MM.1S (cell line): Measurements from ENCODE around the gene UST.

ENCODE experiments used
- DNase-seq: peaks from one replicate; pipeline ENCODE4 v3.0.0-alpha.2; 2015
- H2AFZ ChIP-seq: fragments of 300-600 bp; sonication (generic); 2 replicates; pipeline ENCODE4 v1.6.0; 2016; ENCODE audit warnings: antibody characterized with exemption, low read length
- H3F3A ChIP-seq: fragments of 300-600 bp; sonication (generic); 2 replicates; pipeline ENCODE4 v1.6.1; 2016; ENCODE audit warnings: mild to moderate bottlenecking, antibody characterized with exemption, low read length, moderate library complexity, mixed read lengths; ENCODE audit not compliant: insufficient read depth
- H3K27ac ChIP-seq: fragments of 300-600 bp; sonication (generic); 2 replicates; pipeline ENCODE4 v1.5.1; 2016; ENCODE audit warnings: mild to moderate bottlenecking, low read length
- H3K27me3 ChIP-seq: fragments of 300-600 bp; sonication (generic); replicated peaks from 2 replicates; pipeline ENCODE4 v1.6.0; 2016; ENCODE audit warnings: low read length; ENCODE audit not compliant: insufficient read depth
- H3K36me3 ChIP-seq: fragments of 300-600 bp; sonication (generic); replicated peaks from 2 replicates; pipeline ENCODE4 v1.6.1; 2016; ENCODE audit warnings: mild to moderate bottlenecking, low read length, mixed read lengths; ENCODE audit not compliant: insufficient read depth
- H3K4me1 ChIP-seq: fragments of 300-600 bp; sonication (generic); 2 replicates; pipeline ENCODE4 v1.6.1; 2016; ENCODE audit warnings: low read length, mixed read lengths
- H3K4me2 ChIP-seq: fragments of 300-600 bp; sonication (generic); 2 replicates; pipeline ENCODE4 v1.6.0; 2016; ENCODE audit warnings: low read depth, low read length
- H3K4me3 ChIP-seq: fragments of 300-600 bp; sonication (generic); 2 replicates; pipeline ENCODE4 v1.5.1; 2016; ENCODE audit warnings: low read length, mixed read lengths
- H3K79me2 ChIP-seq: fragments of 300-600 bp; sonication (generic); 2 replicates; pipeline ENCODE4 v1.6.1; 2016; ENCODE audit warnings: mixed run types, low read length, mixed read lengths
- H3K9ac ChIP-seq: fragments of 300-600 bp; sonication (generic); 2 replicates; pipeline ENCODE4 v1.6.1; 2016; ENCODE audit warnings: low read length, mixed read lengths
- H3K9me2 ChIP-seq: fragments of 300-600 bp; sonication (generic); replicated peaks from 2 replicates; pipeline ENCODE4 v1.6.1; 2016; ENCODE audit warnings: mild to moderate bottlenecking, low read length, mixed read lengths; ENCODE audit not compliant: insufficient read depth
- H3K9me3 ChIP-seq: fragments of 300-600 bp; sonication (generic); replicated peaks from 2 replicates; pipeline ENCODE4 v1.6.1; 2016; ENCODE audit warnings: mild to moderate bottlenecking, low read length, mixed read lengths; ENCODE audit not compliant: insufficient read depth
- H4K20me1 ChIP-seq: fragments of 300-600 bp; sonication (generic); 2 replicates; pipeline ENCODE4 v1.6.1; 2016; ENCODE audit warnings: mild to moderate bottlenecking, low read length, moderate library complexity, mixed read lengths; ENCODE audit not compliant: insufficient read depth
- EZH2 ChIP-seq: fragments of 300-600 bp; sonication (generic); optimal IDR thresholded peaks from 2 replicates; pipeline ENCODE3; 2017; ENCODE audit warnings: low read depth, mild to moderate bottlenecking, antibody characterized with exemption, low read length, mixed read lengths
- EZH2phosphoT487 ChIP-seq: fragments of 300-600 bp; sonication (generic); IDR thresholded peaks from 2 replicates; pipeline ENCODE4 v1.6.1; 2018; ENCODE audit warnings: antibody characterized with exemption, low read length
- TF ChIP-seq, protein P1 (sequence below): fragments of 300-600 bp; sonication (generic); IDR thresholded peaks from 2 replicates; pipeline ENCODE4 v1.5.1; 2016; ENCODE audit warnings: antibody characterized with exemption, low read length, mixed read lengths

Gene UST

DNA sequence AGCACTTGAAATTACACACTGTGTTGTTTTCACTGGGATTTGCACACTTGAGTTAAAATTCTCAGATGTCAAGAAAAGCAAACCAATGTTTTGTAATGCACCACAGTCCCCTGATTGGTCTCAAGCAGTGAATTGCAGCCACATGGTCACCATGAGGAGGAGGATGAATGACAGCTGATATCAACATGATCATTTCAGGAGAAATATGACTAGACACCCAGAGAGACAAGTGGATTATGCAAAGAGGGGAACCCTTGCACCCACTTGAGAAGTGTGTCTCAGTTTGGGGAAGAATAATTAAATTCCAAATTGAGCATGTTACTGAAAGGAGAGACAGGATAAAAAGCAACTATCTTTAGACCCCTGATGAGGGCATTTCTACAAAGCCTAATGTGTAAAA is 69.3 kb downstream of the UST start:
- H3K4me1 ChIP-seq = no peaks in the 10 kb centered on the region
- H3F3A ChIP-seq = no peaks in the 10 kb centered on the region
- no peak overlapping the region for H3K4me3 ChIP-seq
- no peaks in the 10 kb centered on the region for H4K20me1 ChIP-seq
- no peaks in the 10 kb centered on the region for H3K36me3 ChIP-seq
- no peak overlapping the region for H2AFZ ChIP-seq
- H3K27me3 ChIP-seq = no peaks in the 10 kb centered on the region
- no peak for DNase-seq
- H3K27ac ChIP-seq = no peak overlapping the region
- no peak overlapping the region for H3K4me2 ChIP-seq
- TF ChIP-seq EZH2 = no peak
- TF ChIP-seq, protein P1, sequence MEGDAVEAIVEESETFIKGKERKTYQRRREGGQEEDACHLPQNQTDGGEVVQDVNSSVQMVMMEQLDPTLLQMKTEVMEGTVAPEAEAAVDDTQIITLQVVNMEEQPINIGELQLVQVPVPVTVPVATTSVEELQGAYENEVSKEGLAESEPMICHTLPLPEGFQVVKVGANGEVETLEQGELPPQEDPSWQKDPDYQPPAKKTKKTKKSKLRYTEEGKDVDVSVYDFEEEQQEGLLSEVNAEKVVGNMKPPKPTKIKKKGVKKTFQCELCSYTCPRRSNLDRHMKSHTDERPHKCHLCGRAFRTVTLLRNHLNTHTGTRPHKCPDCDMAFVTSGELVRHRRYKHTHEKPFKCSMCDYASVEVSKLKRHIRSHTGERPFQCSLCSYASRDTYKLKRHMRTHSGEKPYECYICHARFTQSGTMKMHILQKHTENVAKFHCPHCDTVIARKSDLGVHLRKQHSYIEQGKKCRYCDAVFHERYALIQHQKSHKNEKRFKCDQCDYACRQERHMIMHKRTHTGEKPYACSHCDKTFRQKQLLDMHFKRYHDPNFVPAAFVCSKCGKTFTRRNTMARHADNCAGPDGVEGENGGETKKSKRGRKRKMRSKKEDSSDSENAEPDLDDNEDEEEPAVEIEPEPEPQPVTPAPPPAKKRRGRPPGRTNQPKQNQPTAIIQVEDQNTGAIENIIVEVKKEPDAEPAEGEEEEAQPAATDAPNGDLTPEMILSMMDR = no peak
- TF ChIP-seq EZH2phosphoT487 = no peak
- H3K9me3 ChIP-seq = no peaks in the 10 kb centered on the region
- no peak overlapping the region for H3K9ac ChIP-seq
- H3K79me2 ChIP-seq = no peaks in the 10 kb centered on the region
- H3K9me2 ChIP-seq = no peaks in the 10 kb centered on the region

DNA sequence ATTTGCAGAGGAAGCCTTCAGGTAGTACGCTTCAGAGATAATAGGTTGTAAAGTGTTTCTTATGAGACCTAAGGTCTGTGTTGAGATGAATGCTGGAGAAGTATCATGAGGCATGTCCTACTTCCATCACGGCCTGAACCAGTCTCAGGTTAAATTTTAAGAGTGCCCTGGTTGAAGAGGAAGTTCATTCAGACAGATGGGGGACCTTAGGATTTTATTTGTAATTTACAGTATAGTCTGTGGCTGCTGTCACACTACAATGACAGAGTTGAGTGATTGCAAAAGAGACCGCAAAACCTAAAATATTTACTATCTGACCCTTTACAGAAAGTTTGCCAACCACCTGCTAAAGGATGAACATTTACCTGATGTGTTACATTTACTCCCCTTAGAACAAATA is 70.9 kb downstream of the UST start:
- TF ChIP-seq, protein P1 = no peak
- TF ChIP-seq EZH2 = no peak
- TF ChIP-seq EZH2phosphoT487 = no peak
- Histone ChIP-seq H3K27me3 (no peaks in the 10 kb centered on the region), H3K36me3 (no peaks in the 10 kb centered on the region), H3K4me1 (no peaks in the 10 kb centered on the region), H3K9me2 (no peaks in the 10 kb centered on the region), H2AFZ (no peak overlapping the region), H3K4me2 (no peak overlapping the region), H3K9me3 (no peaks in the 10 kb centered on the region), H4K20me1 (no peaks in the 10 kb centered on the region), H3K27ac (no peak overlapping the region), H3F3A (no peaks in the 10 kb centered on the region), H3K79me2 (no peaks in the 10 kb centered on the region), H3K4me3 (no peak overlapping the region), H3K9ac (no peak overlapping the region)
- no peak for DNase-seq

DNA sequence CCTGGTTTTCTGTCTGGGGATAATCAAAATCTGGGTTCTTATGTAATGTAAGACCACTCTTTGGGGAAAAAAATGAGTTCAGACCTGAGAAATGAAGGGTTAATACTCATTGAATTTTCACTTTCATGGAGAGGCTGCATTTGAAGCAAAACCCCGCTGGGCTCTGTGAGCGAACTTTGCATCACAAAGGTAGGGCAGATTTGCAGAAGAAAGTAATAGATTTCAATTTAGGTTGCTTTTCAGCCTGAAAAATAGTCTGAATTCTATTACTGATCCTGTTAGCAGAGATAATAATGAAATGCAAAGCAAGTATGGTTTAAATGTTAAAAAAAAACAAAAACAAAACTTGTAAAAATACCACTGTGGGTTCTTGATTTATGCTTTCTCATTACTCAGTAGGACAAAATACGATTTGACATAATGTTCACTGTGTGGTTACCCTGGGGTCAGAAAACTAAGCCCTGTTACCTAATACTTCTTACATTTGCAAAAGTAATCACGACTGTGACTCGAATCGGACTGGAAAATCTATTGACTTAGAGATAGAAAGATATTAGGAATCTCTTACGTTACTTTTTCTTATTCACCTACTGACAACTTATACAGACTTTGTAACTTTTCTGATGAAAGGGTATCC is 72.2 kb downstream of the UST start:
- Histone ChIP-seq H2AFZ (no peak overlapping the region), H3F3A (no peaks in the 10 kb centered on the region), H3K4me2 (no peak overlapping the region), H3K27me3 (no peaks in the 10 kb centered on the region), H4K20me1 (no peaks in the 10 kb centered on the region), H3K9me3 (no peaks in the 10 kb centered on the region), H3K36me3 (no peaks in the 10 kb centered on the region), H3K9ac (no peak overlapping the region), H3K9me2 (no peaks in the 10 kb centered on the region), H3K4me3 (no peak overlapping the region), H3K4me1 (no peaks in the 10 kb centered on the region), H3K79me2 (no peaks in the 10 kb centered on the region), H3K27ac (no peak overlapping the region)
- no peak for DNase-seq
- TF ChIP-seq, protein P1 = no peak
- TF ChIP-seq EZH2 (no peak), EZH2phosphoT487 (no peak)
